ENCODE data around the gene CACNA2D4. TPM values are rescaled to one million over a fixed set of nuclear protein-coding genes. Genes with fewer than 3 reads are reported as not detected.

The CACNA2D4 gene
- total and polyA plus RNA-seq, 2 donors: 1.1 to 4.5 TPM

GRCh38 chr12:1882405-1882804 is 36.0 kb downstream of the CACNA2D4 start:
- no peak for DNase-seq (ENCODE audit: extremely low spot score)
- Histone ChIP-seq H3K36me3 (ENCODE audit: insufficient read depth) (no peaks in the 10 kb centered on the region), H3K27ac (ENCODE audit: low read depth) (no peak overlapping the region), H3K4me1 (ENCODE audit: insufficient read depth) (no peaks in the 10 kb centered on the region), H3K4me3 (ENCODE audit: low read depth, low read length) (no peak overlapping the region)
- 79% methylated on average over 8 of the region's 8 CpGs for WGBS

- DNase-seq (ENCODE audit: extremely low spot score): no peak
- Histone ChIP-seq H3K4me3 (ENCODE audit: low read depth, low read length) (no peak overlapping the region), H3K27ac (ENCODE audit: low read depth) (no peak overlapping the region), H3K36me3 (ENCODE audit: insufficient read depth) (no peaks in the 10 kb centered on the region), H3K4me1 (ENCODE audit: insufficient read depth) (no peaks in the 10 kb centered on the region)
- WGBS: 64% methylated on average over 3 of the region's 3 CpGs
Observed at GRCh38 chr12:1881936-1882335, 36.5 kb downstream of the CACNA2D4 start.

GRCh38 chr12:1881301-1881700 is 37.2 kb downstream of the CACNA2D4 start:
- Histone ChIP-seq H3K27ac (ENCODE audit: low read depth) (no peak overlapping the region), H3K4me3 (ENCODE audit: low read depth, low read length) (no peak overlapping the region), H3K4me1 (ENCODE audit: insufficient read depth) (no peaks in the 10 kb centered on the region), H3K36me3 (ENCODE audit: insufficient read depth) (no peaks in the 10 kb centered on the region)
- WGBS: 77% methylated on average over 8 of the region's 8 CpGs
- no peak for DNase-seq (ENCODE audit: extremely low spot score)

- 94% methylated on average over 7 of the region's 7 CpGs for WGBS
- Histone ChIP-seq H3K4me1 (ENCODE audit: insufficient read depth) (no peaks in the 10 kb centered on the region), H3K4me3 (ENCODE audit: low read depth, low read length) (no peak overlapping the region), H3K27ac (ENCODE audit: low read depth) (no peak overlapping the region), H3K36me3 (ENCODE audit: insufficient read depth) (no peaks in the 10 kb centered on the region)
- DNase-seq (ENCODE audit: extremely low spot score): no peak
Observed at GRCh38 chr12:1880876-1881275, 37.6 kb downstream of the CACNA2D4 start.

- WGBS: 88% methylated on average over 18 of the region's 18 CpGs
- H3K4me3 ChIP-seq (ENCODE audit: low read depth, low read length): no peak overlapping the region
- no peaks in the 10 kb centered on the region for H3K4me1 ChIP-seq (ENCODE audit: insufficient read depth)
- no peak overlapping the region for H3K27ac ChIP-seq (ENCODE audit: low read depth)
- H3K36me3 ChIP-seq (ENCODE audit: insufficient read depth): no peaks in the 10 kb centered on the region
- DNase-seq (ENCODE audit: extremely low spot score): no peak
Observed at GRCh38 chr12:1880153-1880845, 38.2 kb downstream of the CACNA2D4 start.

GRCh38 chr12:1879633-1880032 is 38.8 kb downstream of the CACNA2D4 start:
- Histone ChIP-seq H3K4me1 (ENCODE audit: insufficient read depth) (no peaks in the 10 kb centered on the region), H3K27ac (ENCODE audit: low read depth) (no peak overlapping the region), H3K4me3 (ENCODE audit: low read depth, low read length) (no peak overlapping the region), H3K36me3 (ENCODE audit: insufficient read depth) (no peaks in the 10 kb centered on the region)
- 95% methylated on average over 10 of the region's 10 CpGs for WGBS
- DNase-seq (ENCODE audit: extremely low spot score): no peak

GRCh38 chr12:1878695-1879094 is 39.8 kb downstream of the CACNA2D4 start:
- Histone ChIP-seq H3K36me3 (ENCODE audit: insufficient read depth) (no peaks in the 10 kb centered on the region), H3K4me1 (ENCODE audit: insufficient read depth) (no peaks in the 10 kb centered on the region), H3K4me3 (ENCODE audit: low read depth, low read length) (no peak overlapping the region), H3K27ac (ENCODE audit: low read depth) (no peak overlapping the region)
- no peak for DNase-seq (ENCODE audit: extremely low spot score)
- WGBS: 88% methylated on average over 5 of the region's 5 CpGs

GRCh38 chr12:1878214-1878613 is 40.2 kb downstream of the CACNA2D4 start:
- H3K4me3 ChIP-seq (ENCODE audit: low read depth, low read length): no peak overlapping the region
- 92% methylated on average over 10 of the region's 10 CpGs for WGBS
- no peak overlapping the region for H3K27ac ChIP-seq (ENCODE audit: low read depth)
- no peaks in the 10 kb centered on the region for H3K36me3 ChIP-seq (ENCODE audit: insufficient read depth)
- no peak for DNase-seq (ENCODE audit: extremely low spot score)
- no peaks in the 10 kb centered on the region for H3K4me1 ChIP-seq (ENCODE audit: insufficient read depth)

- DNase-seq (ENCODE audit: extremely low spot score): no peak
- WGBS: 91% methylated on average over 8 of the region's 8 CpGs
- H3K27ac ChIP-seq (ENCODE audit: low read depth): no peak overlapping the region
Observed at GRCh38 chr12:1877169-1877878, 41.1 kb downstream of the CACNA2D4 start.

GRCh38 chr12:1876086-1876485 is 42.4 kb downstream of the CACNA2D4 start:
- Histone ChIP-seq H3K4me3 (ENCODE audit: low read depth, low read length) (no peak overlapping the region), H3K27ac (ENCODE audit: low read depth) (no peak overlapping the region), H3K36me3 (ENCODE audit: insufficient read depth) (no peaks in the 10 kb centered on the region), H3K4me1 (ENCODE audit: insufficient read depth) (no peaks in the 10 kb centered on the region)
- WGBS: 85% methylated on average over 3 of the region's 3 CpGs
- DNase-seq (ENCODE audit: extremely low spot score): no peak

More at GRCh38 chr12:1877169-1877878, 41.1 kb downstream of the CACNA2D4 start:
- no peaks in the 10 kb centered on the region for H3K36me3 ChIP-seq (ENCODE audit: insufficient read depth)
- no peak overlapping the region for H3K4me3 ChIP-seq (ENCODE audit: low read depth, low read length)
- no peaks in the 10 kb centered on the region for H3K4me1 ChIP-seq (ENCODE audit: insufficient read depth)

GRCh38 chr12:1875608-1876007 is 42.8 kb downstream of the CACNA2D4 start:
- no peaks in the 10 kb centered on the region for H3K36me3 ChIP-seq (ENCODE audit: insufficient read depth)
- H3K27ac ChIP-seq (ENCODE audit: low read depth): no peak overlapping the region
- H3K4me3 ChIP-seq (ENCODE audit: low read depth, low read length): no peak overlapping the region
- 68% methylated on average over 6 of the region's 6 CpGs for WGBS
- no peaks in the 10 kb centered on the region for H3K4me1 ChIP-seq (ENCODE audit: insufficient read depth)
- DNase-seq (ENCODE audit: extremely low spot score): no peak

GRCh38 chr12:1873531-1874510 is 44.6 kb downstream of the CACNA2D4 start:
- DNase-seq (ENCODE audit: extremely low spot score): no peak
- WGBS: 65% methylated on average over 5 of the region's 5 CpGs
- no peak overlapping the region for H3K27ac ChIP-seq (ENCODE audit: low read depth)
- no peaks in the 10 kb centered on the region for H3K4me1 ChIP-seq (ENCODE audit: insufficient read depth)
- no peaks in the 10 kb centered on the region for H3K36me3 ChIP-seq (ENCODE audit: insufficient read depth)
- H3K4me3 ChIP-seq (ENCODE audit: low read depth, low read length): no peak overlapping the region

- no peak for DNase-seq (ENCODE audit: extremely low spot score)
- Histone ChIP-seq H3K4me1 (ENCODE audit: insufficient read depth) (no peaks in the 10 kb centered on the region), H3K4me3 (ENCODE audit: low read depth, low read length) (no peak overlapping the region), H3K27ac (ENCODE audit: low read depth) (no peak overlapping the region), H3K36me3 (ENCODE audit: insufficient read depth) (no peaks in the 10 kb centered on the region)
- WGBS: 82% methylated on average over 7 of the region's 7 CpGs
Observed at GRCh38 chr12:1872448-1872847, 46.0 kb downstream of the CACNA2D4 start.
